Fibroblast of the aortic adventitia (primary cell): Measurements from ENCODE around the gene RGS10. TPM values are rescaled to one million over a fixed set of nuclear protein-coding genes. Genes with fewer than 3 reads are reported as not detected.

Experiments
- DNase-seq: peaks from one replicate; pipeline ENCODE4 v3.0.0-alpha.2; 2010; ENCODE audit warnings: low read depth
- H3K4me3 ChIP-seq: 2 replicates; pipeline ENCODE4 v1.5.1; 2011; ENCODE audit warnings: low read depth, mild to moderate bottlenecking, control low read depth, low read length, moderate library complexity
- CTCF ChIP-seq: IDR thresholded peaks from 2 replicates; pipeline ENCODE4 v1.5.1; 2011; ENCODE audit warnings: mild to moderate bottlenecking, low read length, control low read depth, inconsistent platforms; ENCODE audit not compliant: insufficient read depth
- total RNA-seq: library from RNA; depleted of rRNA; stranded (reverse); fragments of >200 nt; gene quantifications from 2 replicates; pipeline ENCODE4 v1.2.3, GENCODE V29; 2012; ENCODE audit warnings: low replicate concordance

RGS10 gene
- total RNA-seq, 1 donor: 42.4 TPM

- H3K4me3 ChIP-seq: no peak overlapping the region
- DNase-seq: no peak
- TF ChIP-seq CTCF: no peak
These were observed 47.5 kb downstream of the RGS10 start for GRCh38 chr10:119495021-119495505.

- peak; percentile 34 for DNase-seq
- no peak for TF ChIP-seq CTCF
- no peak overlapping the region for H3K4me3 ChIP-seq
These were observed 48.1 kb downstream of the RGS10 start for GRCh38 chr10:119494236-119495020.

GRCh38 chr10:119493155-119493554 lies 49.4 kb downstream of the RGS10 start:
- no peak overlapping the region for H3K4me3 ChIP-seq
- DNase-seq: no peak
- no peak for TF ChIP-seq CTCF

GRCh38 chr10:119491966-119492757 lies 50.4 kb downstream of the RGS10 start:
- TF ChIP-seq CTCF: no peak
- no peak overlapping the region for H3K4me3 ChIP-seq
- no peak for DNase-seq

- no peak overlapping the region for H3K4me3 ChIP-seq
- TF ChIP-seq CTCF: no peak
- DNase-seq: no peak
These were observed 52.6 kb downstream of the RGS10 start for GRCh38 chr10:119489991-119490326.

GRCh38 chr10:119488675-119489074 lies 53.8 kb downstream of the RGS10 start:
- no peak overlapping the region for H3K4me3 ChIP-seq
- TF ChIP-seq CTCF: no peak
- DNase-seq: no peak
